ENCODE results near the gene HINT1.
"Not testable (repeated sequence)": the region's sequence is repeated elsewhere in the genome, so short reads cannot be mapped to it uniquely, and the experiment has no call there.

The HINT1 gene

GRCh38 chr5:131150408-131150807, 14.6 kb downstream of the HINT1 start:
- no peak for DNase-seq (ENCODE audit: low spot score)
- no peak for TF ChIP-seq CTCF (IDR thresholded peaks at IDR 0.05; ENCODE audit: extremely low read depth, insufficient read depth, missing control alignments)
- in situ Hi-C loops (cut with MboI; ENCODE audit: low pct_unique_long_range_greater_than_20kb, low sequenced_read_pairs, unreplicated experiment), result no loop called here

GRCh38 chr5:131148835-131149234, 16.2 kb downstream of the HINT1 start:
- in situ Hi-C loops (cut with MboI; ENCODE audit: low pct_unique_long_range_greater_than_20kb, low sequenced_read_pairs, unreplicated experiment), result no loop called here
- TF ChIP-seq CTCF (IDR thresholded peaks at IDR 0.05; ENCODE audit: extremely low read depth, insufficient read depth, missing control alignments), result no peak
- DNase-seq (ENCODE audit: low spot score), result no peak

- no peak for DNase-seq (ENCODE audit: low spot score)
- no peak for TF ChIP-seq CTCF (IDR thresholded peaks at IDR 0.05; ENCODE audit: extremely low read depth, insufficient read depth, missing control alignments)
- in situ Hi-C loops (cut with MboI; ENCODE audit: low pct_unique_long_range_greater_than_20kb, low sequenced_read_pairs, unreplicated experiment), result no loop called here
Measured at GRCh38 chr5:131147258-131147657, 17.8 kb downstream of the HINT1 start.

- in situ Hi-C loops (cut with MboI; ENCODE audit: low pct_unique_long_range_greater_than_20kb, low sequenced_read_pairs, unreplicated experiment), result no loop called here
- DNase-seq (ENCODE audit: low spot score), result no peak
- no peak for TF ChIP-seq CTCF (IDR thresholded peaks at IDR 0.05; ENCODE audit: extremely low read depth, insufficient read depth, missing control alignments)
Measured at GRCh38 chr5:131142970-131143617, 22.0 kb downstream of the HINT1 start.

- DNase-seq (ENCODE audit: low spot score), result no peak
- in situ Hi-C loops (cut with MboI; ENCODE audit: low pct_unique_long_range_greater_than_20kb, low sequenced_read_pairs, unreplicated experiment), result no loop called here
- no peak for TF ChIP-seq CTCF (IDR thresholded peaks at IDR 0.05; ENCODE audit: extremely low read depth, insufficient read depth, missing control alignments)
Measured at GRCh38 chr5:131139321-131139720, 25.7 kb downstream of the HINT1 start.

DNA sequence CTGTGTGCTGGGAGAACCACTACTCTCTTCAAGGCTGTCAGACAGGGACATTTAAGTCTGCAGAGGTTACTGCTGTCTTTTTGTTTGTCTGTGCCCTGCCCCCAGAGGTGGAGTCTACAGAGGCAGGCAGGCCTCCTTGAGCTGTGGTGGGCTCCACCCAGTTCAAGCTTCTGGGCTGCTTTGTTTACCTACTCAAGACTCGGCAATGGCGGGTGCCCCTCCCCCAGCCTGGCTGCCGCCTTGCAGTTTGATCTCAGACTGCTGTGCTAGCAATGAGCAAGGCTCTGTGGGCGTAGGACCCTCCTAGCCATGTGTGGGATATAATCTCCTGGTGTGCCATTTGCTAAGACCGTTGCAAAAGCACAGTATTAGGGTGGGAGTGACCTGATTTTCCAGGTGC, 26.6 kb downstream of the HINT1 start:
- in situ Hi-C loops (cut with MboI; ENCODE audit: low pct_unique_long_range_greater_than_20kb, low sequenced_read_pairs, unreplicated experiment); DNase-seq (ENCODE audit: low spot score): not testable (repeated sequence)

DNA sequence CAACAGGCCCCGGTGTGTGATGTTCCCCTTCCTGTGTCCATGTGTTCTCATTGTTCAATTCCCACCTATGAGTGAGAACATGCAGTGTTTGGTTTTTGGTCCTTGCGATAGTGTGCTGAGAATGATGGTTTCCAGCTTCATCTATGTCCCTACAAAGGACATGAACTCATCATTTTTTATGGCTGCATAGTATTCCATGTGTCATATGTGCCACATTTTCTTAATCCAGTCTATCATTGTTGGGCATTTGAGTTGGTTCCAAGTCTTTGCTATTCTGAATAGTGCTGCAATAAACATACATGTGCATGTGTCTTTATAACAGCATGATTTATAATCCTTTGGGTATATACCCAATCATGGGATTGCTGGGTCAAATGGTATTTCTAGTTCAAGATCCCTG, 32.0 kb downstream of the HINT1 start:
- DNase-seq (ENCODE audit: low spot score); in situ Hi-C loops (cut with MboI; ENCODE audit: low pct_unique_long_range_greater_than_20kb, low sequenced_read_pairs, unreplicated experiment): not testable (repeated sequence)

DNA sequence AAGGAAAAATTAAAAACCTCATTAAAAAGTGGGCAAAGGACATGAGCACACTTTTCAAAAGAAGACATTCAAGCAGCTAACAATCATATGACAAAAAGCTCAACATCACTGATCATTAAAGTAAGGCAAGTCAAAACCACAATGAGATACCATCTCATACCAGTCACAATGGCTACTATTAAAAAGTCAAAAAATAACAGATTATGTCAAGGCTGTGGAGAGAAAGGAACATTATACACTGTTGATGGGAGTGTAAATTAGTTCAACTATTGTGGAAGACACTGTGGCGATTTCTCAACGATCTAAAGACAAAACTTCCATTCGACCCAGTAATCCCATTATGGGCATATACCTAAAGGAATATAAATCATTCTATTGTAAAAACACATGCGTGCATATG, 35.8 kb downstream of the HINT1 start:
- no peak for TF ChIP-seq CTCF (IDR thresholded peaks at IDR 0.05; ENCODE audit: extremely low read depth, insufficient read depth, missing control alignments)
- in situ Hi-C loops (cut with MboI; ENCODE audit: low pct_unique_long_range_greater_than_20kb, low sequenced_read_pairs, unreplicated experiment), result no loop called here
- DNase-seq (ENCODE audit: low spot score), result no peak

DNA sequence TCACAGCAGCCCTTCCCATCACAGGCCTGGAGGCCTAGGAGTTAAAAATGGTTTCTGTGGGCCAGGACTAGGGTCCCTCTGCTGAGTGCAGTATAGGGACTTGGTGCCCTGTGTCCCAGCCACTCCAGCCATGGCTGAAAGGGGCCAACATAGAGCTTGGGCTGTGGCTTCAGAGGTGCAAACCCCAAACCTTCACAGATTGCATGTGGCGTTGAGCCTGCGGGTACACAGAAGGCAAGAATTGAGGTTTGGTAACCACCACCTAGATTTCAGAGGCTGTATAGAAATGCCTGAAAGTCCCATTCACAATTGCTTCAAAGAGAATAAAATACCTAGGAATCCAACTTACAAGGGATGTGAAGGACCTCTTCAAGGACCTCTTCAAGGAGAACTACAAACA, 37.8 kb downstream of the HINT1 start:
- in situ Hi-C loops (cut with MboI; ENCODE audit: low pct_unique_long_range_greater_than_20kb, low sequenced_read_pairs, unreplicated experiment); DNase-seq (ENCODE audit: low spot score): not testable (repeated sequence)

Data from GM13977 (cell line).